Liver (tissue), 9 donors: ENCODE measurements around the gene CPEB1. TPM values are rescaled to one million over a fixed set of nuclear protein-coding genes. Genes with fewer than 3 reads are reported as not detected.

Experiments used
- DNase-seq: peaks from one replicate; pipeline ENCODE4 v3.0.0-alpha.2; 2017; ENCODE audit warnings: low spot score
- H3K27ac ChIP-seq, 2 donors: one replicate each; pipeline ENCODE4 v1.7.0; 2013; ENCODE audit warnings: inconsistent platforms in 2 of 2, low read length in 2 of 2, control low read depth in 1 of 2, low read depth in 1 of 2, mild to moderate bottlenecking in 1 of 2
- H3K27me3 ChIP-seq, 4 donors: one replicate each; pipeline versions ENCODE4 v1.6.1 to v1.7.0; 2013; ENCODE audit warnings: low read length in 3 of 4, inconsistent platforms in 1 of 4, mild to moderate bottlenecking in 1 of 4, moderate library complexity in 1 of 4; ENCODE audit not compliant: control insufficient read depth in 4 of 4, insufficient read depth in 4 of 4
- H3K36me3 ChIP-seq, 4 donors: one replicate each; pipeline versions ENCODE4 v1.6.1 to v1.7.0; 2013; ENCODE audit warnings: low read length in 3 of 4, mild to moderate bottlenecking in 3 of 4, low read depth in 1 of 4, moderate library complexity in 1 of 4; ENCODE audit not compliant: control insufficient read depth in 4 of 4, insufficient read depth in 3 of 4
- H3K4me1 ChIP-seq, 4 donors: one replicate each; pipeline versions ENCODE4 v1.6.1 to v1.7.0; 2013; ENCODE audit warnings: low read length in 3 of 4, mild to moderate bottlenecking in 3 of 4, moderate library complexity in 1 of 4; ENCODE audit not compliant: control insufficient read depth in 4 of 4, insufficient read depth in 4 of 4
- H3K4me3 ChIP-seq, 3 donors: one replicate each; pipeline versions ENCODE4 v1.6.1 to v1.7.0; 2013; ENCODE audit warnings: low read length in 3 of 3, control low read depth in 1 of 3, low read depth in 1 of 3, mild to moderate bottlenecking in 1 of 3
- H3K9ac ChIP-seq, 2 donors: one replicate each; pipeline ENCODE4 v1.7.0; 2013; ENCODE audit warnings: low read length in 2 of 2, mild to moderate bottlenecking in 2 of 2, moderate library complexity in 2 of 2, control low read depth in 1 of 2, low read depth in 1 of 2
- H3K9me3 ChIP-seq, 4 donors: one replicate each; pipeline versions ENCODE4 v1.6.1 to v1.7.0; 2013; ENCODE audit warnings: low read length in 3 of 4; ENCODE audit not compliant: control insufficient read depth in 4 of 4
- EGR1 ChIP-seq, 2 donors: IDR thresholded peaks; 2 replicates each; pipeline ENCODE4 v1.6.1; 2016 to 2018; ENCODE audit warnings: antibody characterized with exemption in 2 of 2, low read depth in 2 of 2
- FOXA1 ChIP-seq: IDR thresholded peaks from 2 replicates; pipeline ENCODE4 v1.6.1; 2016; ENCODE audit warnings: antibody characterized with exemption
- FOXA2 ChIP-seq: IDR thresholded peaks from 2 replicates; pipeline ENCODE4 v1.6.1; 2016; ENCODE audit warnings: antibody characterized with exemption
- GABPA ChIP-seq, 2 donors: IDR thresholded peaks in 1 of 2; conservative IDR thresholded peaks in 1 of 2; 2 replicates each; pipeline ENCODE4 v1.6.1; 2016; ENCODE audit warnings: antibody characterized with exemption in 2 of 2, mild to moderate bottlenecking in 1 of 2, moderate library complexity in 1 of 2
- HNF4A ChIP-seq, 2 donors: conservative IDR thresholded peaks; 2 replicates each; pipeline ENCODE4 v1.6.1; 2016; ENCODE audit warnings: antibody characterized with exemption in 2 of 2, mild to moderate bottlenecking in 2 of 2
- HNF4G ChIP-seq: IDR thresholded peaks from 2 replicates; pipeline ENCODE4 v1.6.1; 2016; ENCODE audit warnings: antibody characterized with exemption
- JUND ChIP-seq, 2 donors: IDR thresholded peaks; 2 replicates each; pipeline ENCODE4 v1.6.1; 2016; ENCODE audit warnings: antibody characterized with exemption in 2 of 2
- NR2F2 ChIP-seq: IDR thresholded peaks from 2 replicates; pipeline ENCODE4 v1.6.1; 2016; ENCODE audit warnings: antibody characterized with exemption
- RAD21 ChIP-seq, 2 donors: IDR thresholded peaks; 2 replicates each; pipeline ENCODE4 v1.6.1; 2016; ENCODE audit warnings: antibody characterized with exemption in 2 of 2, mild to moderate bottlenecking in 2 of 2
- REST ChIP-seq: IDR thresholded peaks from 2 replicates; pipeline ENCODE4 v1.6.1; 2016; ENCODE audit warnings: antibody characterized with exemption, mild to moderate bottlenecking
- RXRA ChIP-seq, 2 donors: IDR thresholded peaks; 2 replicates each; pipeline ENCODE4 v1.6.1; 2017 to 2018; ENCODE audit warnings: antibody characterized with exemption in 2 of 2, mild to moderate bottlenecking in 1 of 2
- SP1 ChIP-seq: IDR thresholded peaks from 2 replicates; pipeline ENCODE4 v1.6.1; 2018; ENCODE audit warnings: antibody characterized with exemption, mild to moderate bottlenecking
- TAF1 ChIP-seq: conservative IDR thresholded peaks from 2 replicates; pipeline ENCODE4 v1.6.1; 2016; ENCODE audit warnings: antibody characterized with exemption, mild to moderate bottlenecking
- YY1 ChIP-seq: IDR thresholded peaks from 2 replicates; pipeline ENCODE4 v1.6.1; 2016; ENCODE audit warnings: antibody characterized with exemption, mild to moderate bottlenecking
- ZBTB33 ChIP-seq: IDR thresholded peaks from 2 replicates; pipeline ENCODE4 v1.6.1; 2016; ENCODE audit warnings: antibody characterized with exemption
- WGBS: extraction: QIAGEN DNeasy Blood & Tissue Kit; methylation state at CpG from one replicate; pipeline ENCODE4 v1.1.7; 2013; 5-methylcytosine and 5-hydroxymethylcytosine counted together
- polyA plus RNA-seq, 2 donors: library from polyadenylated mRNA; stranded (reverse) in 1 of 2; unstranded in 1 of 2; fragments of 200-250 nt in 1 of 2; fragments of >200 nt in 1 of 2; fragmentation: Nextera tagmentation in 1 of 2; extraction: Ambion mirVana in 1 of 2; gene quantifications; one replicate each; pipeline versions ENCODE4 v1.2.1 to v1.2.3, GENCODE V29; 2013 to 2015
- total RNA-seq, 2 donors: library from RNA; depleted of rRNA; stranded (reverse); fragments of >200 nt; gene quantifications; one replicate each; pipeline ENCODE4 v1.2.3, GENCODE V29; 2014
- TF ChIP-seq, protein P1 (sequence below): IDR thresholded peaks from 2 replicates; pipeline ENCODE4 v1.6.1; 2016; ENCODE audit warnings: antibody characterized with exemption
- TF ChIP-seq, protein P2 (sequence below): IDR thresholded peaks from 2 replicates; pipeline ENCODE4 v1.6.1; 2016; ENCODE audit warnings: antibody characterized with exemption
- TF ChIP-seq, protein P3 (sequence below): fragments of 150-350 bp; IDR thresholded peaks from 2 replicates; pipeline ENCODE4 v1.5.1; 2017; ENCODE audit warnings: improper control_type of control experiment, low read depth, low read length; ENCODE audit not compliant: missing input control
- donor health status: healthy.
- donor health status: healthy.
- donor health status: healthy.
- donor health status: healthy.
- donor health status: healthy.

Gene CPEB1
- total and polyA plus RNA-seq, 4 donors: under 0.01 to 0.14 (median 0.05) TPM; not detected in 1

DNA sequence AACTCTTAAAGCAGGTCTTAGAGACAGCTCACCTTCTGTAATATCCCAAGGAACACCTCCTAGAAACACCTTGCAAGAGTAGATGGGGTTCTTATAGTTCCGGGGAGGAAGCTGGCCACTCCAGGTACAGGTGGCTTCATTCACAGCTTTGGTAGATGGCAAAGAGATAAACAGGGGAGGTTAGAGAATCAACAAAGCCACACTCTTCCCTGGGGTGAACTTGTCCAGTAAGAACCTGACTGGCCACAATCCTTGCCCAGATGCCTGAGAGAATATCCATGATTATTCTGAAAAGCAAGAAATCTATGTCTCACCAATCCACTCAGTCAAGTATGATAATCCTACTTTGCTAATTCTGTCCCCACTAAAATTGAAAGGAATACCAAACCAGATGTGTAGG, 93.3 kb downstream of the CPEB1 start (continued):
- TF ChIP-seq REST: no peak
- TF ChIP-seq HNF4G: no peak
- TF ChIP-seq YY1: no peak
- TF ChIP-seq, protein P1, sequence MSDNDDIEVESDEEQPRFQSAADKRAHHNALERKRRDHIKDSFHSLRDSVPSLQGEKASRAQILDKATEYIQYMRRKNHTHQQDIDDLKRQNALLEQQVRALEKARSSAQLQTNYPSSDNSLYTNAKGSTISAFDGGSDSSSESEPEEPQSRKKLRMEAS: no peak

DNA sequence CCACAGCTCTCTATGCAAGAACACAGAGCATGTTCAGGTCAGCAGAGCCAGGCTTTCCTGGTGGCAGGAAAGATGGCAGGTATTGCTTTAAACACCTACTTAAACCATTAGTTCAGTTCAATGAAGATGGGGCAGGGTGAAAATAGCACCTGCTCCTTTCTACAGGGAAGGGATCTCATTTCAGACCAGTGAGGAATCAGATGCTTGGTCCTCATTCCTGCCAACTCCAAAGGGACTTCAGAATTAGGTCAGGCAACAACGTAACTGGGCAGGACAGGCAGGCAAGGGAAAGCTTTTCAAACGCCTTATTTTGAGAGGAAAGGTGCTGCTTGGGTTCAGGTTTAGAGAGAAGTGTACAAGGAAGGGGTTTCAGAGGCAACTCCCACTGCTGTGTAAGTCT, 94.3 kb downstream of the CPEB1 start:
- no peak overlapping the region for H3K27ac ChIP-seq
- H3K36me3 ChIP-seq: no peaks in the 10 kb centered on the region
- no peak overlapping the region for H3K9ac ChIP-seq
- H3K4me3 ChIP-seq: no peak overlapping the region
- H3K27me3 ChIP-seq: no peaks in the 10 kb centered on the region
- WGBS: 50% methylated on average over 2 of the region's 2 CpGs
- no peaks in the 10 kb centered on the region for H3K4me1 ChIP-seq
- TF ChIP-seq, protein P1: no peak
- TF ChIP-seq SP1 (no peak), YY1 (no peak), GABPA (IDR thresholded peaks at IDR 0.05 in 1 of 2, conservative IDR thresholded peaks at IDR 0.05 in 1 of 2) (no peak), ZBTB33 (no peak), FOXA2 (no peak), HNF4A (conservative IDR thresholded peaks at IDR 0.05) (no peak), RAD21 (IDR thresholded peaks at IDR 0.05) (no peak), REST (no peak), FOXA1 (no peak), JUND (IDR thresholded peaks at IDR 0.05) (no peak), RXRA (IDR thresholded peaks at IDR 0.05) (no peak), EGR1 (IDR thresholded peaks at IDR 0.05; ENCODE audit: low read depth in 2 of 2) (no peak), NR2F2 (no peak), TAF1 (no peak), HNF4G (no peak)
- TF ChIP-seq, protein P2, sequence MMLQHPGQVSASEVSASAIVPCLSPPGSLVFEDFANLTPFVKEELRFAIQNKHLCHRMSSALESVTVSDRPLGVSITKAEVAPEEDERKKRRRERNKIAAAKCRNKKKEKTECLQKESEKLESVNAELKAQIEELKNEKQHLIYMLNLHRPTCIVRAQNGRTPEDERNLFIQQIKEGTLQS: no peak
- TF ChIP-seq, protein P3, sequence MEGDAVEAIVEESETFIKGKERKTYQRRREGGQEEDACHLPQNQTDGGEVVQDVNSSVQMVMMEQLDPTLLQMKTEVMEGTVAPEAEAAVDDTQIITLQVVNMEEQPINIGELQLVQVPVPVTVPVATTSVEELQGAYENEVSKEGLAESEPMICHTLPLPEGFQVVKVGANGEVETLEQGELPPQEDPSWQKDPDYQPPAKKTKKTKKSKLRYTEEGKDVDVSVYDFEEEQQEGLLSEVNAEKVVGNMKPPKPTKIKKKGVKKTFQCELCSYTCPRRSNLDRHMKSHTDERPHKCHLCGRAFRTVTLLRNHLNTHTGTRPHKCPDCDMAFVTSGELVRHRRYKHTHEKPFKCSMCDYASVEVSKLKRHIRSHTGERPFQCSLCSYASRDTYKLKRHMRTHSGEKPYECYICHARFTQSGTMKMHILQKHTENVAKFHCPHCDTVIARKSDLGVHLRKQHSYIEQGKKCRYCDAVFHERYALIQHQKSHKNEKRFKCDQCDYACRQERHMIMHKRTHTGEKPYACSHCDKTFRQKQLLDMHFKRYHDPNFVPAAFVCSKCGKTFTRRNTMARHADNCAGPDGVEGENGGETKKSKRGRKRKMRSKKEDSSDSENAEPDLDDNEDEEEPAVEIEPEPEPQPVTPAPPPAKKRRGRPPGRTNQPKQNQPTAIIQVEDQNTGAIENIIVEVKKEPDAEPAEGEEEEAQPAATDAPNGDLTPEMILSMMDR: no peak
- H3K9me3 ChIP-seq: no peaks in the 10 kb centered on the region
- no peak for DNase-seq
